ENCODE data around the gene YY1AP1.
A peak's percentile ranks its signal among the peaks of the same experiment; 100 is the strongest.
"Not testable (repeated sequence)": the region's sequence is repeated elsewhere in the genome, so short reads cannot be mapped to it uniquely, and the experiment has no call there.

YY1AP1 gene

DNA sequence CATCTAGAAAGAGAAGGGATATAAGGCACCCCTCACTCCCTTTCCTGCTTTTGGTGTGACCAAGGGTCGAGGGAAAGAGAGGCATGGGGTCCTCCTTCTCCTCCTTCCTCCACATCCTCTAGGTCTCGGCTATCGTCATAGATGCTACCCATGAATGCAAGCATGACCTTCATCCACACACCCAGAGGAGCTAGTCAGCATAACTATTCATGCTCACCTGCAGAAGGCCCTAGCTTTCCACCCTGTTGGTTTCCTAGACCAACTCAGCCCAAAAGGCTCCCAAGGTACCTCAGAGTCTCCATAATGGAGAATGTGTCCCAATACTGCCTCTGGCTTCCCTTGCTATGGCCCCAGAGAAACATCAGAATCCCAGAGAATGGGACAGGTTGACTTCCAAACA is 45.3 kb downstream of the YY1AP1 start:
- no peak for DNase-seq

DNA sequence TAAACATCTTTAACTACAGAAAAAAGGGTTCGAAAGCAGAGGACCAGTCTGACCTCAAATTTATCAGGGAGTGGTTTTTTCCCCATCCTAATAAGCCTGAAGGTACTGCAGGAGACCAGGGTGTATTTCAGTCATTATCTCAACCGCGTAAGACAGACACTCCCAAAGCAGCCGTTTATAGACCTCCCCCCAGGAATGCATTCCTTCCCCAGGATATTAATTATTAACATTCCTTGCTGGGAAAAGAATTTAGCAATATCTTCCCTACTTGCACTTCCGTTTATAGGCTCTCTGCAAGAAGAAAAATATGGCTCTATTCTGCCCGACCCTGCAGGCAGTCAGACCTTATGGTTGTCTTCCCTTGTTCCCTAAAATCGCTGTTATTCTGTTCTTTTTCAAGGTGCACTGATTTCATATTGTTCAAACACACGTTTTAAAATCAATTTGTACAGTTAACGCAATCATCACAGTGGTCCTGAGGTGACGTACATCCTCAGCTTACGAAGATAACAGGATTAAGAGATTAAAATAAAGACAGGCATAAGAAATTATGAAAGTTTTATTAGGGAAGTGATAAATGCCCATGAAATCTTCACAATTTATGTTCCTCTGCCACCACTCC is 45.9 kb downstream of the YY1AP1 start:
- not testable (repeated sequence) for DNase-seq

DNA sequence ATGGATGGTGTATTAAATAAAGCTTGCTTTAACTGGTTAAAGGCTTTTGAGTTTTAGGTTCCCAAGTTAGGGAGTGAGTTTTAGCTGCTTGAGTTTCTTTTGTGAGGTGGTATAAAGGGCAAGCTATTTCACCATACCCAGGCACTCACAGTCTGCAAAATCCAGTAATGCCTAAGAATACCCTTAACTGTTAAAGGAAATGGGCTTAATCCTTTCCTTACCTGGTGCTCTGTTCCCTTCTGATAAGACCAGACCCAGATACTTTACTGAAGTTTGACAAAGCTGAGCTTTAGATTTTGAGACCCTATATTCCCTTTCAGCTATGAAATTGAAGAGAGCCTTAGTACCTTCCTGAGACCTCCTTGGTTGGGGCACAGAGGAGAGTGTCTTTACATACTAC is 48.2 kb downstream of the YY1AP1 start:
- DNase-seq = no peak

DNA sequence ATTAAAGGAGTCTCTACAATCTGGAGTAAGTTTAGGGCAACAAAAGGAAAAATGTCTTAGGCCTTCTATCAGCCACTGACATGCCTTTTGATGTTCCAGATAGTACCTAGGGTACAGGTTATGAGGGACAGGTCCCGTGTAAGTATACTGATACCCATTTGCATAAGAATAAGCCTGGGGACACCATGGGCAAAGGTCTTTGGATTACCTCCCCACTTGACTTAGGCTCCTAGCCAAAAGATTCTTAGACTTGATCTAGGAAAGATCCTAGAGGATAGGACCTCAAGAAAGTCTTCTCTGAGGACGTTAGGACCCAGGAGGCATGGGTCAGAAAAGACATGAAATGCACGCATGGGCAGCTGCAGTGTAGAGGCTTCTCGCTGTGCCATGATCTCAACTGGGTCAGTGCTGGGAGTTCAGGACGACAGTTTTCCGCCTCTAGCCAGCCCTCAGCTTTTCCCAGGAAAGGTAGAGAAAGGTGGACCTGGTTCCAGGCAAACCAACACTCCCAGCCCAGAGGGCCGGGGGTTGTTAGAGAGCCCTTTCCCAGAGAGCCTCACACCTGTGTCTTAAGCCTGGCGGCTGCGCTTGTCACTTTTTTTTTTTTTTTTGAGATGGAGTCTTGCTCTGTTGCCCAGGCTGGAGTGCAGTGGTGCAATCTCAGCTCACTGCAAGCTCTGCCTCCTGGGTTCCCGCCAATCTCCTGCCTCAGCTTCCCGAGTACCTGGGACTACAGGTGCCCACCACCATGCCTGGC is 52.0 kb downstream of the YY1AP1 start:
- no peak for DNase-seq

DNA sequence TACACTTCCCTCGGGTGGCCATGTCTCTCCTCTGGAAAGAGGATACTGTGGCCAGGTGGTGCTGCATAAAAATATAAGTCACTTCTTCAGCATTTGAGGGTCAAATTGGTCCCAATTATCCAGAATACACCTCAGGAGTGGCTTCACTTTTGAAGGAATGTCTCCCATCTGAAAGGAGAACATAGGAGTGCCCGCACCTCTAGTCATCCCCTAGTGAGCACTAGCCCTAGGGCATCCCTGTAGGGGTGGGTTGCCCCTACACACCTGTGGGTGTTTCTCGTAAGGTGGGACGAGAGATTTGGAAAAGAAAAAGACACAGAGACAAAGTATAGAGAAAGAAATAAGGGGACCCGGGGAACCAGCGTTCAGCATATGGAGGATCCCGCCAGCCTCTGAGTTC is 62.1 kb downstream of the YY1AP1 start:
- DNase-seq = not testable (repeated sequence)

DNA sequence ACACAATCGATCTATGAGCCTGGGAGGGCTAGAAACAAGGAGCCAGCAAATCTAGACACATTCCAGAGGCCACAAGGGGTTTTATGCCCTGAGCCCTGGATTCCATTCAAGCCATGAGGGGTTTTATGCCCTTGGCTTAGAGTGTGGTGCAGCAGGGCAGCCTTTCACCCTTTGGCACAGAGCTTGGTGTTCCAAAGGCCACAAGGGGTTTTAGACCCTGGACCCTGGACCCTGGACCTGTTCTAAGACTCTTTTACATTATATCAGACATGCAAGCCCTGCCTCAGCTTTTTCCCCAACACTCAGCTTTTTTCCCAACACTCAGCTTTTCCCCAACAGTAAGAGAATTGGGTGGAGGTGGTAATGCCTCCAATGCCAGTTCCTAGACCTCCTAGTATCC is 65.2 kb downstream of the YY1AP1 start:
- DNase-seq = no peak

DNA sequence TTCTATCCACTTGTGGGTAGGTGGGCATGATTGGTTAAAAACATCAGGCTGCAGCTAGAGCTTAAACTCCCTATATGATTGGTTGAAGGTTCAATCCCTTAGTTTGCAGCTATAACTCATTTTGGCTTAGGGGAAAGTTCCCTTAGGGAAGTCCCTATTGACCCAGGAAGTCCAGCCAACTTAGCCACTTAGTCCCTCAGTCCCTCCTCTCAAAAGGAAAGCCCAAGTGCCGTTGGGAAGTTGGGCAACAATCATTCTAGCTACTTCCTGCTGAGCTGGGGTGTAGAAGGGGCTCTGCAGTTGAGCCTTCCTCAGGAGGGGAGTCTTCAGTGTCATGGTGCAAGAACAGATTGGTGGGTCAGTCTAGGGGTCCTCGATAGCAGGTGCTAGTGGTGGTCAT is 66.4 kb downstream of the YY1AP1 start:
- no peak for DNase-seq

DNA sequence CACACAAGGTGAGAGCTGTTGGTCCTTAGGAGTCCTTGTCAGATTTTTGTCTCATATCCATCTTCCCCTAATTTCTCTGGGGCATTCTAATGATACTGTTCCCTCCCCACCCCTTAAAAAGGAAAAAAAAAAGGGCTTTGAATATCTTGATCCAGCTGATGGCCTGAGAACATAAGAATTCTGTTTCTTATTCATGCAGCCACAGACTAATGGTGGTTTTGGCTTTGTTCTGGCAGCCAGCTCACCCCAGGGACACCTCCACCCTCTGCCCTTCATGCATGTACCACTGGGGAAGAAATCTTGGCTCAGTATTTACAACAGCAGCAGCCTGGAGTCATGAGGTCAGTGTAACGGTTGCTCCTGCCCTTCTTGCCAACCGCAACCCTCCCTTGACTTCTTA is 75.3 kb downstream of the YY1AP1 start:
- not testable (repeated sequence) for DNase-seq

DNA sequence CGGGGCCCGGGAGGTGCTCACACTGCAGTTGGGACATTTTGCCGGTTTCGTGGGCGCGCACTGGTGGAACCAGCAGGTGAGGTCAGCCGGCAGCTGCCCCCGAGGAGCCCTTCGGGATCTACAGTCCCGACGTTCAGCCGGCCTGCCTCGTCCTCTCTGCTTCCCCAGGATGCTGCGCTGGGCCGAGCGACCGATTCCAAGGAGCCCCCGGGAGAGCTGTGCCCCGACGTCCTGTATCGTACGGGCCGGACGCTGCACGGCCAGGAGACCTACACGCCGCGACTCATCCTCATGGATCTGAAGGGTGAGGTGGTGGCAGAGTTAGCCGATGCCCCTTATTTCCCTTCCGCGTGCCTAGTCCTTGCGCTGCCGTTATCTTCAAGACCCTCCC is 78.3 kb downstream of the YY1AP1 start:
- not testable (repeated sequence) for DNase-seq

DNA sequence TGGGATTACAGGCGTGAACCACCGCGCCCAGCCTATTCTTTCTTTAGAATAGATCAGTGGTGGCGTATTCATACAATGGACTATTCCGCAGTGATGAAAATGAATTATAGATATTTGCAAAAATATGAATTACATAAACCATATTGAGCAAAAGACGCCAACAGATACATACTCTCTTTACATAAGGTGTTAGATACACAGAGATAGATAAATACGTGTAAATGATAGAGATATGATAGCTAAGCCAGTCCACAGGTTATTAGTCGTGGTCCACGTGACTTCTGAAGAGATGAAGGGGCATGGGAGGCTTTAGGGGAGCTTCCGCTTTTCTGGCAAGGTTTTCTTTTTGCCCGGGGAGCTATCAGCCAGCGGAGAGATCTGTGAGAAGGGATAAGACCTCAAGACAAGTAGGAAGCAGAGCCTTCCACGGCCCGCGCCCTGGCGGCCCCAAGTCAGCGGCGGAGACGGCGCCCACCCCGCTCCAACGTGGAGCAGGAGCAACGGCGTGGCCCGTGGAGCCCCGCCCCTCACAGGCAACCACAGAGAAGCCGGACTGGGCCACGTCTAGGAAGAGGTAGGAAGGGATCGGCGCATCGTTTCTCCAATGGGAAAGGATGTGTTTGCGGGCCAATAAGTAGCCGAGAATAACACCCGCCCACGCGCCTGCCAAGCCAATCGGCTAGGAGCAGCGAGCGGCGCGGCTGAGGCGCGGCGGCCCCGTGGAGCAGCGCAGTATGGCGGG is 78.9 kb downstream of the YY1AP1 start, which contains the start of gene MSTO1:
TSS of gene MSTO1 (plus strand) at position 704 of the 742 bp plus-strand sequence. CDS start at position 735, 31 bp downstream.
- DNase-seq = peak; percentile 99

All from SIG-M5 (cell line).